ENCODE measurements around the gene OS9. TPM values are rescaled to one million over a fixed set of nuclear protein-coding genes. Genes with fewer than 3 reads are reported as not detected.
"Not testable (repeated sequence)": the region's sequence is repeated elsewhere in the genome, so short reads cannot be mapped to it uniquely, and the experiment has no call there.

OS9 gene
- total and polyA plus RNA-seq, 8 donors, result 177 to 254 (median 192) TPM

DNA sequence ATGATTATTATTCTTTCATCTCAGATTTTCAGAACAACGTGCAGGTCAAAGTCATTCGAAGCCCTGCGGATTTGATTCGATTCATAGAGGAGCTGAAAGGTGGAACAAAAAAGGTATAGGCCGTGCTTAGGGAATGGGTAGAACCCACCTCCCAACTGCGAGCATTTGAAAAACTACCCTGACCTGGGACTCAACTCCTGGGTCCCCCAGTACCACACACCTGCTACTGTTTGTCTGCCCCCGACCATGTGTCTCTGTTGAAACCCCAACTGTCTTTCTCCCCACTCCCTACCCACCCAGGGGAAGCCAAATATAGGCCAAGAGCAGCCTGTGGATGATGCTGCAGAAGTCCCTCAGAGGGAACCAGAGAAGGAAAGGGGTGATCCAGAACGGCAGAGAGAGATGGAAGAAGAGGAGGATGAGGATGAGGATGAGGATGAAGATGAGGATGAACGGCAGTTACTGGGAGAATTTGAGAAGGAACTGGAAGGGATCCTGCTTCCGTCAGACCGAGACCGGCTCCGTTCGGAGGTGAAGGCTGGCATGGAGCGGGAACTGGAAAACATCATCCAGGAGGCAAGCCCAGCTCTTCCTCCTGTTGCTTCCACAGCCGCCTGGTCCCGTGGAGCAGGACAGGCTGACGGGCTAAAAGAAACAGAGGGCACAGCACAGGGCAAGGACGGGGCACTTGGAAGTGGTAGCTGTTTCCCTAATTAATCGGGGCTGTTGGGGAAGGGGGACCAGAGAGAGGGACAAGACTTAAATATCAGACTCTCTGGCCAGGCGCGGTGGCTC, 24.1 kb downstream of the OS9 start:
- Histone ChIP-seq H3K4me3 (no peak overlapping the region), H3K36me3 (peaks cover 14 to 47% (median 28%) of the 10 kb centered on the region in 3 donors), H3K27ac (no peak overlapping the region), H3K9me3 (no peaks in the 10 kb centered on the region), H3K27me3 (no peaks in the 10 kb centered on the region), H3K4me1 (no peaks in the 10 kb centered on the region)
- ATAC-seq, result no peak
- intact Hi-C loops (cut with DNase I), result no loop called here
- no peak for DNase-seq
- FAIRE-seq, result no peak
- WGBS, 2 donors, result 94 to 98% methylated on average over 22 of the region's 22 CpGs
- TF ChIP-seq, protein P1, sequence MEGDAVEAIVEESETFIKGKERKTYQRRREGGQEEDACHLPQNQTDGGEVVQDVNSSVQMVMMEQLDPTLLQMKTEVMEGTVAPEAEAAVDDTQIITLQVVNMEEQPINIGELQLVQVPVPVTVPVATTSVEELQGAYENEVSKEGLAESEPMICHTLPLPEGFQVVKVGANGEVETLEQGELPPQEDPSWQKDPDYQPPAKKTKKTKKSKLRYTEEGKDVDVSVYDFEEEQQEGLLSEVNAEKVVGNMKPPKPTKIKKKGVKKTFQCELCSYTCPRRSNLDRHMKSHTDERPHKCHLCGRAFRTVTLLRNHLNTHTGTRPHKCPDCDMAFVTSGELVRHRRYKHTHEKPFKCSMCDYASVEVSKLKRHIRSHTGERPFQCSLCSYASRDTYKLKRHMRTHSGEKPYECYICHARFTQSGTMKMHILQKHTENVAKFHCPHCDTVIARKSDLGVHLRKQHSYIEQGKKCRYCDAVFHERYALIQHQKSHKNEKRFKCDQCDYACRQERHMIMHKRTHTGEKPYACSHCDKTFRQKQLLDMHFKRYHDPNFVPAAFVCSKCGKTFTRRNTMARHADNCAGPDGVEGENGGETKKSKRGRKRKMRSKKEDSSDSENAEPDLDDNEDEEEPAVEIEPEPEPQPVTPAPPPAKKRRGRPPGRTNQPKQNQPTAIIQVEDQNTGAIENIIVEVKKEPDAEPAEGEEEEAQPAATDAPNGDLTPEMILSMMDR (IDR thresholded peaks at IDR 0.05), result no peak

DNA sequence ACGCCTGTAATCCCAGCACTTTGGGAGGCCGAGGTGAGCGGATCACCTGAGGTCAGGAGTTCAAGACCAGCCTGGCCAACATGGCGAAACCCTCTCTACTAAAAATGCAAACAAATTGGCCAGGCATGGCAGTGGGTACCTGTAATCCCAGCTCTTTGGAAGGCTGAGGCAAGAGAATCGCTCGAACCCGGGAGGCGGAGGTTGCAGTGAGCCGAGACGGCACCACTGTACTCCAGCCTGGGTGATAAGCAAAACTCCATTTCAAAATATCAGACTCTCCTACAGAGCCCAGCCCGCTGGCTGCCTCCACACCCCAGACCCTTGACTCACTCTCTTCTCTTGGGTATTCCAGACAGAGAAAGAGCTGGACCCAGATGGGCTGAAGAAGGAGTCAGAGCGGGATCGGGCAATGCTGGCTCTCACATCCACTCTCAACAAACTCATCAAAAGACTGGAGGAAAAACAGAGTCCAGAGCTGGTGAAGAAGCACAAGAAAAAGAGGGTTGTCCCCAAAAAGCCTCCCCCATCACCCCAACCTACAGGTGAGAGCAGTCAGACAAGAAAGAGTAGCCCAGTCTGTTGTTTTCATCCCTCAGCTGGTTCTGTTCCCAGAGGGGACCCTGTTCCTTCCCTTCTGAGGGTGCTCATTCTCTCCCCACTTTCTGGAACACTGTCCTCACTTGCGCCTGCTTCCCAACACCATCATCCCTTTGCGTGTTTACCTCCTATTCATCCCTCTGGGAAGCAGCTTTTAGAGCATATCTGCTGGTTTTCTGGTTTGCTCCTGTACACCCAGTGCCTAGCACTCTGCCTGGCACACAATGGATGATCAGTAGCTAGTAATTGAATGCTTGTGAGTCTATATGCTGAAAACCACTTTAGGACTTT, 25.0 kb downstream of the OS9 start:
- Histone ChIP-seq H3K36me3 (peaks cover 14 to 47% (median 28%) of the 10 kb centered on the region in 3 donors), H3K4me3 (no peak overlapping the region), H3K9me3 (no peaks in the 10 kb centered on the region), H3K4me1 (no peaks in the 10 kb centered on the region), H3K27ac (no peak overlapping the region), H3K27me3 (no peaks in the 10 kb centered on the region)
- FAIRE-seq (no peak), DNase-seq (no peak), ATAC-seq (no peak)
- intact Hi-C loops (cut with DNase I), result no loop called here
- TF ChIP-seq, protein P1 (IDR thresholded peaks at IDR 0.05), result no peak
- 97 to 98% methylated on average over 15 of the region's 15 CpGs for WGBS, 2 donors

DNA sequence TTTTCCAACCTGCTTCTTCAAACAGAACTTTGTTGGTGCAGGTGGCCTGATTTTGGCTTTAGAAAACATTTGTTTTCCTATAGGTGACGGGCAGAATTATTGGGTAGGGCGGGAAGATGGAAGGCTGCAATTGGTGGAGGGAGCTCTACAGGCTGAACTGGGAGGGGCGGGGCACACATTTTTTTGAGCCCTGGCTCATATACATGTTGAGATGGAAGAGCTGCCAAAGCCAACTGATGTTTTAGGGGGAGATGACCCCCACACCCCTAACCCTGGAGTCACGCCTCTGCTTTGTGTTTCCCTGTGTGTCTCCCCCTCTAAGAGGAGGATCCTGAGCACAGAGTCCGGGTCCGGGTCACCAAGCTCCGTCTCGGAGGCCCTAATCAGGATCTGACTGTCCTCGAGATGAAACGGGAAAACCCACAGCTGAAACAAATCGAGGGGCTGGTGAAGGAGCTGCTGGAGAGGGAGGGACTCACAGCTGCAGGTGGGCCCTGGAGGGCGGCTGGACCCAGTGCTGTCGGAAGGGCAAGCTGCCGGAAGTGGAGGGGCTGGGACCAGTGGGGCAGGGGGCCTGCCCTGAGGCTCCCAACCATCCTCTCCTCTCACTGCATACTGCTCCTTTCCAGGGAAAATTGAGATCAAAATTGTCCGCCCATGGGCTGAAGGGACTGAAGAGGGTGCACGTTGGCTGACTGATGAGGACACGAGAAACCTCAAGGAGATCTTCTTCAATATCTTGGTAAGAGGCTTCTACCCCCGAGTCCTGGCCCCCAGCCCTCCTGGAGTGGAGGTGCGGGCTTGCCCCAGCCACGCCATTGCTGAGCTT, 26.1 kb downstream of the OS9 start:
- intact Hi-C loops (cut with DNase I), result no loop called here
- FAIRE-seq (no peak), ATAC-seq (no peak), DNase-seq (no peak)
- Histone ChIP-seq H3K36me3 (peaks cover 14 to 47% (median 28%) of the 10 kb centered on the region in 3 donors), H3K4me1 (no peaks in the 10 kb centered on the region), H3K9me3 (no peaks in the 10 kb centered on the region), H3K27ac (no peak overlapping the region), H3K4me3 (no peak overlapping the region), H3K27me3 (no peaks in the 10 kb centered on the region)
- TF ChIP-seq, protein P1 (IDR thresholded peaks at IDR 0.05), result no peak
- WGBS, 2 donors, result 89 to 91% methylated on average over 20 of the region's 20 CpGs

DNA sequence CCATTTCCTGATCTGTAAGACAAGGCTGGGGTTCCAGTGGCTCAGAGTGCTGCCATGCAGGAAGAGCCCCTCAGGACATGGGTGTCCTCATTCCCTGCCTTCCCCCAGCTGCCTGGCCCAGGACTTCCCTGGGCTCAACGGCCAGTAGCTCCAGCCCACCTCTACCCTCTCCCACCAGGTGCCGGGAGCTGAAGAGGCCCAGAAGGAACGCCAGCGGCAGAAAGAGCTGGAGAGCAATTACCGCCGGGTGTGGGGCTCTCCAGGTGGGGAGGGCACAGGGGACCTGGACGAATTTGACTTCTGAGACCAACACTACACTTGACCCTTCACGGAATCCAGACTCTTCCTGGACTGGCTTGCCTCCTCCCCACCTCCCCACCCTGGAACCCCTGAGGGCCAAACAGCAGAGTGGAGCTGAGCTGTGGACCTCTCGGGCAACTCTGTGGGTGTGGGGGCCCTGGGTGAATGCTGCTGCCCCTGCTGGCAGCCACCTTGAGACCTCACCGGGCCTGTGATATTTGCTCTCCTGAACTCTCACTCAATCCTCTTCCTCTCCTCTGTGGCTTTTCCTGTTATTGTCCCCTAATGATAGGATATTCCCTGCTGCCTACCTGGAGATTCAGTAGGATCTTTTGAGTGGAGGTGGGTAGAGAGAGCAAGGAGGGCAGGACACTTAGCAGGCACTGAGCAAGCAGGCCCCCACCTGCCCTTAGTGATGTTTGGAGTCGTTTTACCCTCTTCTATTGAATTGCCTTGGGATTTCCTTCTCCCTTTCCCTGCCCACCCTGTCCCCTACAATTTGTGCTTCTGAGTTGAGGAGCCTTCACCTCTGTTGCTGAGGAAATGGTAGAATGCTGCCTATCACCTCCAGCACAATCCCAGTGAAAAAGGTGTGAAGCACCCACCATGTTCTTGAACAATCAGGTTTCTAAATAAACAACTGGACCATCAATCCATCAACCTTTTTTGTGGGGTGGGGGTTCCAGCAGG, 27.0 kb downstream of the OS9 start:
- Histone ChIP-seq H3K4me1 (no peaks in the 10 kb centered on the region), H3K27ac (no peak overlapping the region), H3K27me3 (no peaks in the 10 kb centered on the region), H3K9me3 (no peaks in the 10 kb centered on the region), H3K36me3 (peaks cover 14 to 46% (median 28%) of the 10 kb centered on the region in 3 donors), H3K4me3 (no peak overlapping the region)
- FAIRE-seq (no peak), DNase-seq (no peak), ATAC-seq (no peak)
- WGBS, 2 donors, result 81 to 87% methylated on average over 11 of the region's 11 CpGs
- intact Hi-C loops (cut with DNase I), result no loop called here
- TF ChIP-seq, protein P1 (IDR thresholded peaks at IDR 0.05), result no peak

DNA sequence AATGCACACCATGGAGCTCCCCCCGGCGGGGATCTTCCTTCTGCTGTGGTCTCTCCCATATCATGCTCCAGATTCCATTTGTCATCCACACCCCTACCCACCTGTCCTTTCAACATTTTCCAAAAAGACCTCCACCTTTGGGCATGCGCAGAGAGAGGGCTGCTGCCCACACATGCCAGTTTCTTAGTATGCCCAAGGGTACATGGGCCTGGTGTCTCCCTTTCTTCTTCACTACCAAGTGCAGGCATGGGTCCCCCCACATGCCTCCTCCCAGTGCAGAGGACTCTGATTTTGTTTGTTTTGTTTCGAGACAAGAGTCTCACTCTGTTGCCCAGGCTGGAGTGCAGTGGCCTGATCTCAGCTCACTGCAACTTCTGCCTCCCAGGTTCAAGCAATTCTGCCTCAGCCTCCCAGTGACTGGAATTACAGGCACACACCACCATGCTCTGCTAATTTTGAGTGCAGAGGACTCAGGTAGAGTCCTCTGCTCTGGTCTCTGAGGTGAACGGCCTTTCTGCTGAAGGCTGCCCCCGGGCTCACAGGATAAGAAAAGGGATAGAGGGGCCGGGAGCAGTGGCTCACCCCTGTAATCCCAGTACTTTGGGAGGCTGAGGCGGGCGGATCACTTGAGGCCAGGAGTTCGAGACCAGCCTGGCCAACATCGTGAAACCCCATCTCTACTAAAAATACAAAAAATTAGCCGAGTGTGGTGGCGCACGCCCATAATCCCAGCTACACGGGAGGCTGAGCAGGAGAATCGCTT, 28.1 kb downstream of the OS9 start:
- H3K27me3 ChIP-seq; H3K4me3 ChIP-seq; FAIRE-seq; DNase-seq; H3K9me3 ChIP-seq; ATAC-seq; intact Hi-C loops (cut with DNase I); H3K27ac ChIP-seq; H3K4me1 ChIP-seq: not testable (repeated sequence)
- H3K36me3 ChIP-seq, result peaks cover 10 to 35% (median 26%) of the 10 kb centered on the region in 3 donors
- 92 to 97% methylated on average over 16 of the region's 16 CpGs for WGBS, 2 donors
